Mammary epithelial cell (primary cell): ENCODE data around the gene FAM107A.

ENCODE experiments used
- CTCF ChIP-seq, 2 donors: IDR thresholded peaks in 1 of 2; conservative IDR thresholded peaks in 1 of 2; 2 replicates each; pipeline ENCODE4 v1.5.1; 2011 to 2012; ENCODE audit warnings: inconsistent platforms in 2 of 2, low read length in 2 of 2, mild to moderate bottlenecking in 2 of 2, control low read depth in 1 of 2, low read depth in 1 of 2; ENCODE audit not compliant: insufficient read depth in 1 of 2; ENCODE audit errors: extremely low read depth in 1 of 2
- EZH2 ChIP-seq: IDR thresholded peaks from 2 replicates; pipeline ENCODE4 v1.6.1; 2012; ENCODE audit warnings: low read length, inconsistent platforms, borderline replicate concordance

- no peak for TF ChIP-seq CTCF (conservative IDR thresholded peaks at IDR 0.05 in 1 of 2, IDR thresholded peaks at IDR 0.05 in 1 of 2; ENCODE audit: extremely low read depth in 1 of 2, insufficient read depth in 1 of 2, low read depth in 1 of 2, low read length in 2 of 2)
- no peak for TF ChIP-seq EZH2
Observed at GRCh38 chr3:58570851-58571250, 6.3 kb downstream of the FAM107A start.
